ENCODE measurements around the gene COL6A2. TPM values are rescaled to one million over a fixed set of nuclear protein-coding genes. Genes with fewer than 3 reads are reported as not detected.

The COL6A2 gene
- total and polyA plus RNA-seq, 2 experiments from 2014 or later: 28.4 to 89.2 TPM

- Histone ChIP-seq H3K27me3 (ENCODE audit: insufficient read depth) (no peaks in the 10 kb centered on the region), H3K9me2 (ENCODE audit: insufficient read depth) (no peaks in the 10 kb centered on the region), H3K4me3 (no peak overlapping the region), H3K36me3 (ENCODE audit: insufficient read depth) (no peaks in the 10 kb centered on the region), H4K20me1 (replicated peaks; ENCODE audit: insufficient read depth) (no peaks in the 10 kb centered on the region), H3F3A (replicated peaks; ENCODE audit: low read depth) (0 out of 2 replicates have a peak, but pooled peaks cover 3% of the 10 kb centered on the region), H3K4me2 (no peak overlapping the region), H3K79me2 (replicated peaks; ENCODE audit: insufficient read depth) (no peaks in the 10 kb centered on the region), H3K27ac (ENCODE audit: low read depth) (no peak overlapping the region), H2AFZ (no peak overlapping the region), H3K4me1 (ENCODE audit: insufficient read depth) (no peaks in the 10 kb centered on the region)
- Mint-ChIP-seq H3K4me3 (no peak overlapping the region; the same call in 2 of the 3 replicates), H3K9me3 (peaks cover 4% of the 10 kb centered on the region; the same call in 2 of the 3 replicates), H3K27me3 (ENCODE audit: insufficient read depth, low read depth, poor library complexity) (peaks cover 9% of the 10 kb centered on the region), H3K27ac (no peak overlapping the region), H3K36me3 (ENCODE audit: low read depth) (peaks cover 17% of the 10 kb centered on the region), H3K4me1 (peaks cover 8% of the 10 kb centered on the region)
- ATAC-seq (no peak), DNase-seq (ENCODE audit: low spot score) (no peak)
- no peak for TF ChIP-seq EZH2 (IDR thresholded peaks at IDR 0.05; ENCODE audit: low read depth, unreplicated experiment)
- TF ChIP-seq ZNF114 (CRISPR knock-in tag; IDR thresholded peaks at IDR 0.05): no peak
- no peak for TF ChIP-seq STAT1 (IDR thresholded peaks at IDR 0.05; ENCODE audit: unreplicated experiment)
- TF ChIP-seq JUNB (IDR thresholded peaks at IDR 0.05; ENCODE audit: unreplicated experiment): no peak
- TF ChIP-seq ZNF462 (CRISPR knock-in tag; IDR thresholded peaks at IDR 0.05): no peak
- TF ChIP-seq REST (IDR thresholded peaks at IDR 0.05; ENCODE audit: unreplicated experiment): no peak
- TF ChIP-seq POLR2AphosphoS5 (IDR thresholded peaks at IDR 0.05; ENCODE audit: low read depth): no peak
- no peak for TF ChIP-seq CTCF (conservative IDR thresholded peaks at IDR 0.05; ENCODE audit: low read depth in 2 of 2)
- no peak for TF ChIP-seq EZH2phosphoT487 (IDR thresholded peaks at IDR 0.05; ENCODE audit: unreplicated experiment)
- TF ChIP-seq CREB1 (CRISPR knock-in tag; IDR thresholded peaks at IDR 0.05; ENCODE audit: low read depth): no peak
- no peak for TF ChIP-seq ETS1 (IDR thresholded peaks at IDR 0.05)
Observed at GRCh38 chr21:46141767-46142581, 44.1 kb downstream of the COL6A2 start.

Data from GM23338 (cell line).